ENCODE results near the gene FPGS.

DNA sequence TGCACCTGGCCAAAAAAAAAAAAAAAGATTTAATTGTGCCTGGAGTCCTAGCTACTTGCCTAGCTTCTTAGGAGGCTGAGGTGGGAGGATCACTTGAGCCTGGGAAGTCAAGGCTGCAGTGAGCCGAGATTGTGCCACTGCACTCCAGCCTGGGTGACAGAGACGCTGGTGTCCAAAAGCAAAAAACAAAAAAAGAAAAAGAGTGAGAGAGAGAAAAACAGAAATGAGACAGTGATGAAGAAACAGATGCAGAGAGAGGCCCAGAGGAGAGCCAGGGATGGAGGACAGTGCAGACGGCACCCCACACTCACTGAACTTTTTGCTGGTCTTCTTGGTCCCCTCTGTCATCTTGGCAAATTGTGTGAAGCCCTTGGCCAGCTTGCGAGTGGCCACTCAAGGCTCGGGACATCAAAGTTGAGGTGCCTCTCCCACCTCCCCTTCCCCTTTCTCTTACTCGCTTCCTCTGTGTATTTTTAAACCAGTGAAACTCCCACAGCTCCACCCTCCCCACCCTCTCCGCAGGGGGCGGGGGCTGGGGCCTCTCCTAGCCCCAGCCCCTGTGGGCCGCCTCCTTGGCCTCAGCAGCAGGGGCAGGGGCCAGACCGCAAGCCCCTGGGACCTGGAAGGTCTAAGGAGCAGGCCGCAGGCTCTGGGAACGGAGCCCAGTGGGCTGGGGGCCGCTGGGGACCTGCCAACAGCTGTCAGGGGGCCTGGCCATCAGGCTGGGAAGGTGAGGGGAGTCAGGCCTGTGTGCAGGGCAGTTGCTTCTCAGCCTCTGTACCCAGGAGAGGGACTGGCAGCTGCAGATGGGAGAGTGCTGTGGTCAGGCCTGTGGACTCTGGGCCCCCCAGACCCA is 24.2 kb upstream of the FPGS start, which contains the start of gene SH2D3C:
- TF ChIP-seq POLR2AphosphoS5 (IDR thresholded peaks at IDR 0.05; ENCODE audit: borderline replicate concordance, low read depth, low read length) (no peak), EZH2 (IDR thresholded peaks at IDR 0.05) (no peak), FOXP2 (optimal IDR thresholded peaks at IDR 0.05; ENCODE audit: control extremely low read depth, extremely low read length, insufficient read depth) (no peak)
